Measurements from ENCODE around the gene ATP9A.
A peak's percentile ranks its signal among the peaks of the same experiment; 100 is the strongest.
"Not testable (repeated sequence)": the region's sequence is repeated elsewhere in the genome, so short reads cannot be mapped to it uniquely, and the experiment has no call there.

Gene ATP9A, protein sequence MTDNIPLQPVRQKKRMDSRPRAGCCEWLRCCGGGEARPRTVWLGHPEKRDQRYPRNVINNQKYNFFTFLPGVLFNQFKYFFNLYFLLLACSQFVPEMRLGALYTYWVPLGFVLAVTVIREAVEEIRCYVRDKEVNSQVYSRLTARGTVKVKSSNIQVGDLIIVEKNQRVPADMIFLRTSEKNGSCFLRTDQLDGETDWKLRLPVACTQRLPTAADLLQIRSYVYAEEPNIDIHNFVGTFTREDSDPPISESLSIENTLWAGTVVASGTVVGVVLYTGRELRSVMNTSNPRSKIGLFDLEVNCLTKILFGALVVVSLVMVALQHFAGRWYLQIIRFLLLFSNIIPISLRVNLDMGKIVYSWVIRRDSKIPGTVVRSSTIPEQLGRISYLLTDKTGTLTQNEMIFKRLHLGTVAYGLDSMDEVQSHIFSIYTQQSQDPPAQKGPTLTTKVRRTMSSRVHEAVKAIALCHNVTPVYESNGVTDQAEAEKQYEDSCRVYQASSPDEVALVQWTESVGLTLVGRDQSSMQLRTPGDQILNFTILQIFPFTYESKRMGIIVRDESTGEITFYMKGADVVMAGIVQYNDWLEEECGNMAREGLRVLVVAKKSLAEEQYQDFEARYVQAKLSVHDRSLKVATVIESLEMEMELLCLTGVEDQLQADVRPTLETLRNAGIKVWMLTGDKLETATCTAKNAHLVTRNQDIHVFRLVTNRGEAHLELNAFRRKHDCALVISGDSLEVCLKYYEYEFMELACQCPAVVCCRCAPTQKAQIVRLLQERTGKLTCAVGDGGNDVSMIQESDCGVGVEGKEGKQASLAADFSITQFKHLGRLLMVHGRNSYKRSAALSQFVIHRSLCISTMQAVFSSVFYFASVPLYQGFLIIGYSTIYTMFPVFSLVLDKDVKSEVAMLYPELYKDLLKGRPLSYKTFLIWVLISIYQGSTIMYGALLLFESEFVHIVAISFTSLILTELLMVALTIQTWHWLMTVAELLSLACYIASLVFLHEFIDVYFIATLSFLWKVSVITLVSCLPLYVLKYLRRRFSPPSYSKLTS

DNA sequence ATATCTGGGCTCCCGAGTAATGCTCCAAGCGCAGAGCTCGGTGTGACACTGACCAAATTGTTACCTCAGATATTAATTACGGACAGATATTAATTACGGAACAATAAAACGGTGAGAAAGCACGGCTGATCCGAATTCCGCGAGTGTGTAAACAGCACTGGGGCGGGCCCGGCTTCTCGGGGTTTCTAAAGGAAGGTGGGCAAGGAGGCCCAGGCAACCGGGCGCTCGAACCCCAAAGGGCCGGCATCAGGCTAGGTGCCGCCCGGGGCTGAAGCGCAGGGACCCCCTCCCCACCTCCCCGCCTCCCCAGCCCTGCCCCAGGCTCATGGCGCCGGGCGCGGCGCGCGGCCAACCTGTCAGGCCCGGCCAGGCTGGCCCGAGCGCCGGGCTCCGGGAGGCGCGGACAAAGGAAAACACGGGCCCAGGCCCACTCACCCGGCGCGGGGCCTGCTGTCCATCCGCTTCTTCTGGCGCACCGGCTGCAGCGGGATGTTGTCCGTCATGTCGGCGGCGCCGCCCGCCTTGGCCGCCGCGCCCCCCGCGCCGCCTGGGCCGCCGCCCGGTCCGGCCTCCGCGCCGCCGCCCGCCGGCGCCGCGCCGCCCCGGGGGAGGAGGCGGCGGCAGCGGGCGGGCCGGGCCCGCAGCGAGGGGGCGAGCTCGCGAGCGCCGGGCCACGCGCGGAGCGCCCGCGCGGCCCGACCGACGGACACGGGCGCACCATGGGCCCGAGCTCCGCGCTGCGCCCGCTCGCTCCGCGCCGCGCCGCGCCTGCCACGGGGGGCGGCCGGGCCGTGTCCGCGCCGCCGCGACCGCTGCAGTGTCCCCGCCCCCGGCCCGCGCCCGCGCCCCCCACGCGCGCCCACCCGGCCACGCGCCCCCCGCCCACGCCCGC lies at the start of gene ATP9A:
TSS of gene ATP9A (minus strand) at position 524 of the 892 bp plus-strand sequence. CDS start at position 503, 21 bp downstream.
- DNase-seq (ENCODE audit: low spot score): no peak

DNA sequence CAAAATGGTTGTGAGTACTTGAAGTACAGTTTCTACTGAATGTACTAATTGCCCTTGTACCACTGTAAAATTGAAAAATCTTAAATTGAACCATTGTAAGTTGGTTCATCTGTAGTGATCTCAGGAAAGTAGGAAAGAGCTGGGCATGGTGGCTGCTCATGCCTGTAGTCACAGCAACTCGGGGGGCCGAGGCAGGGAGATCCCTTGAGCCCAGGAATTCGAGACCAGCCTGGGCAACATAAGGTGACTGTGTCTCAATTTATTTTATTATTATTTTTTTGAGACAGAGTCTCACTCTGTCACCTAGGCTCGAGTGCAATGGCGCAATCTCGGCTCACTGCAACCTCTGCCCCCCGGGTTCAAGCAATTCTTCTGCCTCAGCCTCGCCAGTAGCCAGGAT lies 48.7 kb upstream of the ATP9A start:
- DNase-seq (ENCODE audit: low spot score): not testable (repeated sequence)

DNA sequence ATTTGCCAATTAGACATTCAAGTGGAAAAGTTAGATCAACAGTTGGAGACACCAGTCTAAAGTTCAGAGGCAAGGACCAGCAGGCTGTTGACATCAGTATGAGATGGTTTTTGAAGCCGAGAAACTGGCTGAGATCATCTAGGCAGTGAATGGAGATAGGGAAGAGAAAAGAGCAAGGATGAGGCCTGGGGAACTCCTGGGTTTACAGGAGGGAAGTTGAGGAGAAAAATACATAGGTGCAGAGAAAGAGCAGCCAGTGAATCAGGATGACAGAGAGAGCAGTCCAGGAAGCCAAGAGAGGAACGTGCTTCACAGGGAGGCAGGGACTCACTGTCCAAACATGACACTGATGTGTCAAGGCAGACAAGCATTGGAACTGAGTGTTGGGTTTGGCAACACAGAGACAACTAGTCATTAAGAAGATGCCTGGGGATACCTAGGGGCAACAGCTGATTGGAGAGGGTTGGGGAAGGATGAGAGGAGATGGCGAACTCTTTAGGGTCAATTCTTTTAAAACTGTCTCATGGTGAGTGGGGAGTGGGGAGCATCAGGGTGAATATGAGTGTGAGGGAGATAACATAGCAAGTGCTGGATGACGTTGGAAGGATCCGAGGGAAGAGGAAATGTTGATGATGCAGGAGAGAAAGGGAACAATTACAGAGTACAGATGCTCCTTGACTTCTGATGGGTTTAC lies 47.3 kb upstream of the ATP9A start:
- DNase-seq (ENCODE audit: low spot score): no peak

DNA sequence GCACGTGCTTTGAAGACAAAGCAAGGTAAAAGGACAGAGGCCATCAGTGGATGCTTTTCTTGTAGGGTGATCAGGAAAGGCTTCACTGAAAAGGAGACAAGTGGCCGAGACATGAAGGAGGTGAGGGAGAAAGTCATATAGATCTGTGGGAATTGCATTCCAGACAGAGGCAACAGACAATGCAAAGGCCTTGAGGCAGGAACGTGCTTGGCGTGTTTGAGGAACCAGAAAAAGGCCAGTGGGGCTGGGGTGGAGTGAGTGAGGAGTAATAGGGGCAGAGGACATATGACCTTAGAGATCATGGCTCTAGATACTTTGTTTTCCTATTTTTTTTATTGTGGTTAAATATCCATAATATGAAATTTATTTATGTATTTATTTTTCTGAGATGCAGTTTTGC lies 44.7 kb upstream of the ATP9A start:
- no peak for DNase-seq (ENCODE audit: low spot score)

DNA sequence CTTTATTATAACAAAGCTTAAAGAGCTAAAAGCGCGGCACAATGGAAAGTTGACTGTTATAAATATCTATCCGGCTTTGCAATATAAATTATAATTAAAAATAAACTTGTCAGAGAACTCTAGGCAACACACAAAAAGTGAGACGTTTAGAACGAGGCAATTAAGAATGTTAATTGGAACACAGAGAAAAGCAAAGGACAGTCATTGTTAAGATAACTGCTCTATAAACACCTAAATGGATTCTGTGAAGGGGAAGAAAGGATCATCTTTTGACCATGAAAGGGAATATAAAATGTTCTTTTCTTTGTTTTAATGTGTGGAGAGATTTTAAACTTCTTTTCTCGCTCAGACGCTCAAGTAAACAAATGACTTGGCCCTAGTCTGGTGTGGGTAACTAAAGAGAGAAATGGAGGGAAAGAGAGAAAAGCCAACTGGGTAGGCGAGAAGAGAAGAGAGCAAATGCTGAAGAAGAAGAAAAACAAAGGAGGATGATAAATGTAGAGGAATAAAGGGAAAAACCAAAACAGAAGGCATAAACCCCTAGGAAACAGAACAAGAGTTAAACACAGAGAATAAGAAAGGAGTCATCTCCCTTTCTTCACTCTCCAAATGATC lies 43.4 kb upstream of the ATP9A start:
- no peak for DNase-seq (ENCODE audit: low spot score)

DNA sequence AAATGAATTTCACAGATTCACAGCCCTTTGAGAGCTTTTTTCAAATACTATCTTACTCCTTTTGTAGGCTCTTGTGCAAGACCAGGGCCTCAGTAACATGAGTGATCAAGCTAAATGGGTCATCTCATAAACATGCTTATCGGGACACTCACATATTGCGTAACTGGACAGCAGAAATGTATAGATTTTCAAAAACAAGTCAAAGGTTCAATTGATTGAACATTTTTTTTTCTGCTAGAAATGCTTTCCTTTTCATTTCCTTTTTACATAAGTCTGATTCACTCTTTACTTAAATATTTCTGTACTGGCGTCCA lies 42.8 kb upstream of the ATP9A start:
- no peak for DNase-seq (ENCODE audit: low spot score)

DNA sequence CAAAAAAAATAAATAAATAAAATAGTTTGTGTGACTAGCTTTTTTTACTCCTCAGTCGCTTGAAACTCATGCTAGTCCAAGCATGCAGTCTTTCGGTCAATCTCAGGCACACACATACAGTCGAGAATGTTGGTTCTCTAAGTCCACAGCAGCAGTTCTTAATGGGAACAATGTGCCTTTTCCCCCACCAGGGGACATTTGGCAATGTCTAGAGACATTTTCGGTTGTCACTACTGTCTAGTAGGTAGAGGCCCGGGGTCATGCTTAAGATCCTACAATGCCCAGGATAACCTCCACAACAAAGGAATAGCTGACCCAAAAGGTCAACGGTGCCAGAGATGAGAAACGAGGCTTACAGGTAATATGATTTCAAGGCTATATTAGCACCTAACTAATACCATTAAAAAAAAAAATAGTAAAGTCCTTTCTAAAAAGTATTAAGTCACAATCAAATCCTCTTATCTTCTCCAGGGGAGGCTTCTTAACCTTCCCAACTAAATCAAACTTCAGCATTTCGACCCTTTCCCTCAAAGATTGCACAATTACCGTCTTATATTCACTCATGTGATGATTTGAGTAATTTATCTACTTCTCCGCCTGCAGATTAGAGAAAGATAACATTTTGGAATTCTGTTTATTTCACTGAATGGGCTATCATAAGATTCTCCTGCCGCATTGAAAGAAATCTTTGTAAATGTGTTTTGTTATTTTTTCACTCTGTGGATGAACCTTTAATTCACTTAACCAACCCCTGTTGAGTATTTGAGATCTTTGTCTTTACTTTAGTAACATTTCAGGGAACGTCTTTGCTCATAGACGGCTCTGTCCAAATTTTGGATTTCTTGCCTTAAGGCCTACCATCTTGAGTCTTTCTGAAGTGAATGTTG lies 42.2 kb upstream of the ATP9A start:
- DNase-seq (ENCODE audit: low spot score): no peak

DNA sequence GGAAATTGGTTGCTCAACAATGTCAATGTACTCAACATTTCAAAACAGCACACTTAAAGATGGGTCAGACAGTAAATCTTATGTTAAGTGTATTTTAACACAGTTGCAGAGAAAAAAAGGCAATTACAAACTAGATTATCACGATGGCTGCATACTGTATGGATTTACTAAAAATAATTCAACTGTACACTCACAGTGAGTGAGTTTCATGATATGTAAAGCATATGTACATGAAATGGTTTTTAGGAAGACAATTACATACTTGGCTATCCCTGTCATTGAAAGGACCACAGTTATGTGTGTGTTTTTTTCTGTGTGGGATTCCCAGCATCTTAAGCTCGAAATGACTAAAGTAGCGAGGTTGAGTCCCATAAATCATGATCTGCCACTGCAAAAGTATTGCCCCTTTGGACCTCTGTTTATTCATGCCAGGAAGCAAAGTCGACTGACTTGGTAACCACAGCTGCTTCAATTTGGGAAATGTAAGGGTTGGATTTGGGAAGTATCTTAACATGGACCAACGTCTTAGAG lies 39.6 kb upstream of the ATP9A start:
- no peak for DNase-seq (ENCODE audit: low spot score)

DNA sequence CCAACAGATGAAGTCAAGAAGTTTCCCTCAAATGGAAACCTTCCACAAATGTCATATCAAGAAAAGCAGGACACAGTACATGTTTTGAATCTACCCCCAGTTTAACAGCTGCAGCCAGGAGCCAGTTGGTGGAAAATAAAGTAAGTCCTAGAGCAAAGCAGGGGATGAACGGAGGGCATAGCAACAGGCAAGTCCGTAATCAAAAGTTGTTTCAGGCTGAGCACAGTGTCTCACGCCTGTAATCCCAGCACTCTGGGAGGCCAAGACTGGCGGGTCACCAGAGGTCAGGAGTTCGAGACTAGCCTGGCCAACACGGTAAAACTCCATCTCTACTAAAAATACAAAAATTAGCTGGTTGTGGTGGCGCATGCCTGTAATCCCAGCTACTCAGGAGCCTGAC lies 36.6 kb upstream of the ATP9A start:
- DNase-seq (ENCODE audit: low spot score): no peak

DNA sequence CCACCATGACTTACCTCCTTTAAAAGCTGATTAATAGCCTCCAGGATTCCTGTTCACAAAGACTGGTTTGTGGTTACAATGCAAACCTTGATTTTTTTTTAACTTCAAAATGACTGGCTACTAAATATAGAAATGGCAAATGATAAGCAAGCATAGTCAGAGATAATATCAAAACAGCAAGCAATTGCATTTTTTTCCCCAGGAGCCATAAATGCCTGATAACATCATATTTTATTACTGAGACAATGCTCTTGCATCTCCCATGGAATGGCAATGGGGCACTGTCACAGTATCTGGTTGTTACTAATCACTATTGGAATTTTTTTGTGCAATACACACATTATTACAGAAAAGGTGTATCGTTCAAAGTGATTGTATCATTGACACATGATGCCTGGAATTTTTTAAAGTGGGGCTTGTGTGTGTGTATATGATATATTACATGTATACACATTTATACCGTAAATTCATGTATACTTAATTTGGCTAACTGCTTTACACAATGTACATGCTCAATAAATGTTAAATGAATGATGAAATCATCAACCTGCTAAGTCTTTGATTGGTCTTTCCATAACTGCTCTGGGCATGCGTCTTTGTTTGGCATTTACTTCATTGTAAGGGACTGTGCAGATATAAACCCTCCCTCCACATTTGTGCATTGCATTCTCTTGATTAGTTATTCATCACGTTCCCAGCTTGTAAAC lies 35.1 kb upstream of the ATP9A start:
- DNase-seq (ENCODE audit: low spot score): no peak

DNA sequence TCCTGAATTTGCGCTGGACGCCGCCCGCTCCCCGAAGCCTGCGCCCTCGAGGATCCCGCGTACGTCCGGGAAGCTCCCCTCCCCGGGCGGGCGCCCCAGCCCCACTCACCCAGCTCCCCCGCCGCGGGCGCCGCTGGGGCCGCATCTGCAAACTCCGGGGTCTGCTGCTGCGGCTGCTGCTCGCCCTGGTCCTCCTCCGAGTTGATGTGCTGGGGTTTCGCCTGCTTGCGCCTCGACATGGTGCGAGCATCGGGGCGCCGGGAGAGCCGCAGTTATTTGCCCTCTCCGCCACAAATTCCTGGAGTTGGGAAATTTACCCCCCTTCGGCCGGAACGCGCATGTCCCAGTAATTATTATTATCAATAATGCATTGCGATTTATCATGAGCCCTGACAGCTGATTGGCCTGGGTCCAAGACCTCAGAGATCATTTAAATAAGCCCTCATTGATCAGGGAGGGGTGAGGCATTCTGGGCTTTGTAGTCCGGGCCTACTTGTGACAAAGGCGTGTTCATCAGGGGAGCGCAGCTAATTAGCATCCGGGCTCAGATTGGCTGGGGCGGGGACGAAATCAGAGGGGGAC lies 34.1 kb upstream of the ATP9A start, which contains the start of gene SALL4:
TSS of gene SALL4 (minus strand) at position 352 of the 582 bp plus-strand sequence. CDS start at position 239, 113 bp downstream.
- DNase-seq (ENCODE audit: low spot score): no peak

DNA sequence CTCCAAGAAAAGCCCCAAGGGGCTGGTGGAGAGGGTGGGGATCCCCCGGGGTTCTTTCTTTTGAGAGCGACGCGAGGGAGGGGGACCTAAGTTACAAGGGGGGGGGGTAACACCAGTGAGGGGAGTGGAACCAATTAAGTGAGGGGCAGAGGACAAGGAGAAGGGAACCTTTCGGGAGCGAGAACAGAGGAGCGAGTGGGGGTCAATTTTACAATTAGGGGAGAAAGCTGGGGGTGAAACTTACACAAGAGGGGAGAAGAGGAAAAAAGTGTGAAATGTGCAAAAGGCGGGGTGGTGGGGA lies 33.6 kb upstream of the ATP9A start:
- no peak for DNase-seq (ENCODE audit: low spot score)

DNA sequence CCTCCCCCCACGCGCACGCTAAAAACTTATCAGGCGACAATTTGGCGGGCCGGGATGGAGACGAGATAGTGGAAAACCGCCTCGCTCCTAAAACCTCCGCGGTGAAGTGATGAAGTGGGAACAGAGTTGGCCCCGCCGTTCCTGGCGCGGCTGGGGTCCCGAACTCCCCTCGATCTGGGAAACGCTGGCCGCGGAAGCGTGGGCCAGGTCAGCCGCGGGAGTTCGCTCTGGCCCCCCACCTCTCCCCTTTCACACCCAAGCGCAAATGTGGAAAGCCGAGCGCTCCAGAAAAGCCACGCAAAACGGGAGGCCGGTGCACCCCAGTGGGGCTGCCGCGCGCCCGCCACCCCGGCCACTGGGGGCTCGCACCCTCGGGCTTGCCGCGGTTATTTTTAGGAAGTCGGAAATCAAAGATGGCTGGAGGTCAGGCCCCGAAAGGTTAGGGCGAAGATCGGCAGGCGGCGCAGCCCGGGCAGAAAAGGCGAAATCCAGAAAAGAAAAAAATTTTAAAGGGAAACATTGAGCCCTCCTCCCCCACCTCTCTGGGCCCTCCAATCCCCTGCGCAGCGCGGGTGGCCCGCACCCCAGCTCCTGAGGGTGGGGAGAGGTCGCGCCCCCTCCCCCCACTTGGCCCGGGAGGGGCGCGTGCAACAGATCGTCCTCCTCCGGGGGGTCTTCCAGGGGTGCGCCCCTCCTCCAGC lies 33.1 kb upstream of the ATP9A start:
- no peak for DNase-seq (ENCODE audit: low spot score)

DNA sequence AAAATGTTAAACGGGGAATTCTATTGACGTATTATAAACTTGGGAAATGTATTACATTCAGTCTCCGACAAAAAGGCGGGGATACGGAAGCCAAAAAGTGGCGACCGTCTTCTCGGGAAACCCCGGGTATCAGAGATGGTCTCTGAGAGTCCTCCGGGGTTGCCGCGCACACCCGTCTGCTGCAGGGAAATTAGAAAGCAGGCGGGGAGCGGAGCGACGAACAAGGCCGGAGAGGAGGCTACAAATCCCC lies 32.6 kb upstream of the ATP9A start:
- DNase-seq (ENCODE audit: low spot score): no peak

DNA sequence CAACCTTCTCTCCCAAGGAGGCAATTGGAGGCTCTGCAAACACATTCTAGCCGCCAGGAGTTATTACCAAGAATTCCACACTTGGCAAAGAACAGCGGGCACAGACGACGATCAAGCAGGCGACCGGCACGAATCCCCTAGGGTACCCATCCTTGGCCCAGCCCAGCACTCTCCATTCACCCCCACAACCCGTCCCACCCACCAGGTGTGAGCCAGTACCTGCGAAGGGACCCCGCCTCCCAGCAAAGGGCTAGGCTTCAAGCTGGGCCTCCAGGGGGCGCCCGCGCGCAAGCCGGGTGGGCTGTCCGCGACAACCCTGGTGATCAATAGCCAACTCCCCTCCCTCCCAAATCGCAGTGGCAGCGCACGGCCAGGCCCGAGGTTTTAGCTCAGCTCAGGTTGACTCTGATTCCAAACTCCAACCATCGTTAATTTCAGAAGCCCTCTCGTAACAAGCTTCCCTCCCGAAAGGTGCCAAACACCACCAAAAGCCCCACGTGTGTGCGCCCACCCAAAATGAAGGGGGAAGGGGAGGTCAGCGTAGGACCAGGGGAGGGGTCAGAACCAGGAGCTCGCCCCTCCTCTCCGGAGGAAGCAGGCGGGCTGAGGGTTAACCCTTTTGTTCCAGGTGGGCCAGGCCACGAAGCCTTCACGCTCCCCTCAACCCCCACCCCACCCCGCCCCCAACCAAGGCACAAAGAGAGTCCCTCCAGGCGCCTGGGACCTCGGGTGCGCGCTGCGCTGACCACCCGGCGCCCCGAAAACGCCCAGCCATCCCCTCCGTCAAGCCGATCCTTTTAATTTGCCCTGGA lies 32.1 kb upstream of the ATP9A start:
- peak; percentile 52 for DNase-seq (ENCODE audit: low spot score)

DNA sequence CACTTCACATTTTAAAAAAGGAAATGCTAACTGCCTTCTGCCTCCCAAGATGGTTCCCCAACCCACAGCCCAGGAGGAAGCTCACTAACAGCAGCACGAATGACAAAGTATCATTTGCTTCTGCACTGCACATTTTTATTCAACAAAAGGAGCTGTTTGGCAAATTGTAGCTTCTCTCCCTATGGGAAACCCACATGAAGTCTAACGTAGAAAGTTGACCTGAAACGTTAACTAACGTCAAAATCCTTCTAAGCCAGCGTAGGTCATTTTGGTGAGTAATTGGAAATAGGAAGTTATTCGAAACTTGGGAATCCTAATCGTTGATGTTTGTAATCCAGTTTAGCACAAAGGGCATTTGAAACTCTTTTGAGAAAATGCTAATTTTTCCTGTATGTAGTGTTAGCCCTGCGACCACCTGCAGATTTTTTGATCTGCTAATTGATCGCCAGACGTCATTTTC lies 31.2 kb upstream of the ATP9A start:
- DNase-seq (ENCODE audit: low spot score): no peak

DNA sequence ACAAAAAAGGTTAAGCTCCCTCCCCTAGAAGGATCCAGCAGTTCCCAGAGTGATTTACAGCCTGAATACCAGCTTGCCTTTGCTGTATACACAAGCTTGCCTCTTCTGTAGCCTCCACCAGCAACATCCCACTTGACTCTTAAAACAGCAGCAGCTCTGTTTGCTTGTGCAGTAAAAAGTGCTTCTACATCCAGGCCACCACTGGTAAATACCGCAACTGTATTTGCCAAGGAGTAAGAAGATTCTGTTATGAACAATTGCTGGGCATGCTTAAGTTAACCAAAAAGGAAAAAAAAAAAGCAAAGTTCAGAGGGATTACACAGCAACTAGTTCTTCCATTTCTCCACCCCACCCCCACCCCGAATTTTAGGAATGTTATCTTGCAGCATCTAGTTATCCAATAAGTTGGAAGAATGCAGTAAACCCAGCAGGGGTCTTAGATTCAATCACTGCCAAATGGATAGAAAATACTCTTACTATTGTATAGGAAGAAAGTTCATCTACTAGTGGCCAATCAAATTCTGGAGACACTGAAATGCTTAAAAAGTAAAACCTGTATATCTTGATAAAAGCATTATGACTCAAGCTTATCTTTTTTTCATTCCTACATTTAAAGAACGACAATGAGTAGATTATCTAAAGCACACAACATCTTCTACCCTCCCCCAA lies 29.3 kb upstream of the ATP9A start:
- no peak for DNase-seq (ENCODE audit: low spot score)
